ENCODE results near the gene DYSF. TPM values are rescaled to one million over a fixed set of nuclear protein-coding genes. Genes with fewer than 3 reads are reported as not detected.
A peak's percentile ranks its signal among the peaks of the same experiment; 100 is the strongest.

DYSF gene
- total RNA-seq, 4 donors from 2014 or later: 17.4 to 40.7 (median 18.5) TPM

- Histone ChIP-seq H3K4me3 (no peak overlapping the region), H3K4me1 (peaks cover 3 to 24% (median 15%) of the 10 kb centered on the region in 4 donors), H3K27ac (replicated peaks in 1 of 4) (peak overlapping the region in 2 of 4 donors; percentile 7 to 28), H3K27me3 (no peaks in the 10 kb centered on the region), H3K36me3 (peaks cover 0 to 5% (median 0%) of the 10 kb centered on the region in 4 donors), H3K9me3 (no peaks in the 10 kb centered on the region)
- TF ChIP-seq EP300 (IDR thresholded peaks at IDR 0.05) (no peak), POLR2AphosphoS5 (IDR thresholded peaks at IDR 0.05) (no peak), POLR2A (IDR thresholded peaks at IDR 0.05; ENCODE audit: low read depth) (no peak), CTCF (IDR thresholded peaks at IDR 0.05) (no peak)
- no peak for DNase-seq (ENCODE audit: extremely low spot score)
- intact Hi-C loops (cut with DNase I): no loop called here
- WGBS: 78% methylated on average over 10 of the region's 10 CpGs
Observed at GRCh38 chr2:71474744-71475397, 21.5 kb downstream of the DYSF start.

- H3K4me3 ChIP-seq: no peak overlapping the region
- intact Hi-C loops (cut with DNase I): no loop called here
- H3K36me3 ChIP-seq: peaks cover 0 to 14% (median 5%) of the 10 kb centered on the region in 4 donors
- TF ChIP-seq EP300 (IDR thresholded peaks at IDR 0.05) (no peak), POLR2A (IDR thresholded peaks at IDR 0.05; ENCODE audit: low read depth) (no peak), CTCF (IDR thresholded peaks at IDR 0.05) (no peak), POLR2AphosphoS5 (IDR thresholded peaks at IDR 0.05) (no peak)
- H3K27ac ChIP-seq (replicated peaks in 1 of 4): no peak overlapping the region
- 50% methylated on average over 1 of the region's 1 CpG for WGBS
- peaks cover 0 to 21% (median 13%) of the 10 kb centered on the region in 4 donors for H3K4me1 ChIP-seq
- DNase-seq (ENCODE audit: extremely low spot score): no peak
- H3K9me3 ChIP-seq: no peaks in the 10 kb centered on the region
- no peaks in the 10 kb centered on the region for H3K27me3 ChIP-seq
Observed at GRCh38 chr2:71476495-71476894, 23.1 kb downstream of the DYSF start.

GRCh38 chr2:71477231-71477691, 23.9 kb downstream of the DYSF start:
- Histone ChIP-seq H3K9me3 (no peaks in the 10 kb centered on the region), H3K4me1 (peaks cover 0 to 21% (median 13%) of the 10 kb centered on the region in 4 donors), H3K27me3 (no peaks in the 10 kb centered on the region), H3K4me3 (no peak overlapping the region), H3K27ac (replicated peaks in 1 of 4) (no peak overlapping the region), H3K36me3 (peaks cover 0 to 22% (median 9%) of the 10 kb centered on the region in 4 donors)
- TF ChIP-seq POLR2AphosphoS5 (IDR thresholded peaks at IDR 0.05) (no peak), CTCF (IDR thresholded peaks at IDR 0.05) (no peak), POLR2A (IDR thresholded peaks at IDR 0.05; ENCODE audit: low read depth) (no peak), EP300 (IDR thresholded peaks at IDR 0.05) (no peak)
- DNase-seq (ENCODE audit: extremely low spot score): no peak
- intact Hi-C loops (cut with DNase I): no loop called here
- WGBS: 75% methylated on average over 6 of the region's 6 CpGs

- 86% methylated on average over 6 of the region's 6 CpGs for WGBS
- Histone ChIP-seq H3K4me3 (no peak overlapping the region), H3K9me3 (no peaks in the 10 kb centered on the region), H3K36me3 (peaks cover 0 to 37% (median 22%) of the 10 kb centered on the region in 4 donors), H3K27ac (replicated peaks in 1 of 4) (no peak overlapping the region), H3K27me3 (no peaks in the 10 kb centered on the region), H3K4me1 (peaks cover 0 to 21% (median 13%) of the 10 kb centered on the region in 4 donors)
- TF ChIP-seq EP300 (IDR thresholded peaks at IDR 0.05) (no peak), CTCF (IDR thresholded peaks at IDR 0.05) (no peak), POLR2AphosphoS5 (IDR thresholded peaks at IDR 0.05) (no peak), POLR2A (IDR thresholded peaks at IDR 0.05; ENCODE audit: low read depth) (no peak)
- no peak for DNase-seq (ENCODE audit: extremely low spot score)
- intact Hi-C loops (cut with DNase I): no loop called here
Observed at GRCh38 chr2:71478806-71479205, 25.4 kb downstream of the DYSF start.
